ENCODE measurements around the gene KCNJ6.

The KCNJ6 gene

DNA sequence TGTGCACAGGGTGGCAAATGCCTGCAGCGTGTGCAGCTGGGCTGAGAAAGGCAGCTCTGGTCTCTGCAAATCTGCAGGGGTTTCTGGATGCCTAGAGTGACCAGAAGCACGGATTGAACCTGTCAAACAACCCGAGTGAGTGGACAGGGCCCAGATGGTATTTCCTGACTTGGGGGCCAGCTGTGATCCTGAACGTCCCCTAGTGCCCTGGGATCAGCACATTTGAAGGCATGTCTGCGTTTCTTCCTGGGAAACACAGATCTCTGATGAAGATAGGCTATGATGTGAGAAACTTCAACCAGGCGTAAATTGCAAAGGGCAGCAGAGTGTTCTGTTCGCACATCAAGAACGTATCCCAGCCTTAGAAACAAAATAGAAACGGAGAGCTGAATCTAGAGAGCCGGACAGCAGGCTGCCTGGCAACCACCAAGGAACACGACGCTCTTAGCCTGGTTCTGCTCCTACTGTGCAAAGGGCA is 163.1 kb downstream of the KCNJ6 start:
- Histone ChIP-seq H3K27ac (ENCODE audit: low read depth, low read length, poor library complexity, severe bottlenecking) (no peak overlapping the region), H3K27me3 (ENCODE audit: insufficient read depth, low read length) (no peaks in the 10 kb centered on the region), H3K79me2 (ENCODE audit: insufficient read depth, low read length) (no peaks in the 10 kb centered on the region), H3F3A (ENCODE audit: insufficient read depth, low read length) (no peaks in the 10 kb centered on the region), H3K4me2 (ENCODE audit: low read length) (no peak overlapping the region), H2AFZ (ENCODE audit: low read length) (no peak overlapping the region), H3K9me2 (ENCODE audit: low read depth, low read length) (no peaks in the 10 kb centered on the region), H3K36me3 (ENCODE audit: insufficient read depth, low read length) (no peaks in the 10 kb centered on the region), H3K4me1 (ENCODE audit: insufficient read depth, low read length, severe bottlenecking) (no peaks in the 10 kb centered on the region), H4K20me1 (ENCODE audit: insufficient read depth, low read length) (no peaks in the 10 kb centered on the region), H3K9ac (ENCODE audit: low read length) (no peak overlapping the region), H3K4me3 (ENCODE audit: low read depth, low read length, poor library complexity, severe bottlenecking) (no peak overlapping the region), H3K9me3 (ENCODE audit: low read length) (no peaks in the 10 kb centered on the region)
- TF ChIP-seq, protein P1, sequence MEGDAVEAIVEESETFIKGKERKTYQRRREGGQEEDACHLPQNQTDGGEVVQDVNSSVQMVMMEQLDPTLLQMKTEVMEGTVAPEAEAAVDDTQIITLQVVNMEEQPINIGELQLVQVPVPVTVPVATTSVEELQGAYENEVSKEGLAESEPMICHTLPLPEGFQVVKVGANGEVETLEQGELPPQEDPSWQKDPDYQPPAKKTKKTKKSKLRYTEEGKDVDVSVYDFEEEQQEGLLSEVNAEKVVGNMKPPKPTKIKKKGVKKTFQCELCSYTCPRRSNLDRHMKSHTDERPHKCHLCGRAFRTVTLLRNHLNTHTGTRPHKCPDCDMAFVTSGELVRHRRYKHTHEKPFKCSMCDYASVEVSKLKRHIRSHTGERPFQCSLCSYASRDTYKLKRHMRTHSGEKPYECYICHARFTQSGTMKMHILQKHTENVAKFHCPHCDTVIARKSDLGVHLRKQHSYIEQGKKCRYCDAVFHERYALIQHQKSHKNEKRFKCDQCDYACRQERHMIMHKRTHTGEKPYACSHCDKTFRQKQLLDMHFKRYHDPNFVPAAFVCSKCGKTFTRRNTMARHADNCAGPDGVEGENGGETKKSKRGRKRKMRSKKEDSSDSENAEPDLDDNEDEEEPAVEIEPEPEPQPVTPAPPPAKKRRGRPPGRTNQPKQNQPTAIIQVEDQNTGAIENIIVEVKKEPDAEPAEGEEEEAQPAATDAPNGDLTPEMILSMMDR (IDR thresholded peaks at IDR 0.05; ENCODE audit: low read length) = no peak
- TF ChIP-seq EZH2 (IDR thresholded peaks at IDR 0.05; ENCODE audit: borderline replicate concordance, low read length) = no peak

DNA sequence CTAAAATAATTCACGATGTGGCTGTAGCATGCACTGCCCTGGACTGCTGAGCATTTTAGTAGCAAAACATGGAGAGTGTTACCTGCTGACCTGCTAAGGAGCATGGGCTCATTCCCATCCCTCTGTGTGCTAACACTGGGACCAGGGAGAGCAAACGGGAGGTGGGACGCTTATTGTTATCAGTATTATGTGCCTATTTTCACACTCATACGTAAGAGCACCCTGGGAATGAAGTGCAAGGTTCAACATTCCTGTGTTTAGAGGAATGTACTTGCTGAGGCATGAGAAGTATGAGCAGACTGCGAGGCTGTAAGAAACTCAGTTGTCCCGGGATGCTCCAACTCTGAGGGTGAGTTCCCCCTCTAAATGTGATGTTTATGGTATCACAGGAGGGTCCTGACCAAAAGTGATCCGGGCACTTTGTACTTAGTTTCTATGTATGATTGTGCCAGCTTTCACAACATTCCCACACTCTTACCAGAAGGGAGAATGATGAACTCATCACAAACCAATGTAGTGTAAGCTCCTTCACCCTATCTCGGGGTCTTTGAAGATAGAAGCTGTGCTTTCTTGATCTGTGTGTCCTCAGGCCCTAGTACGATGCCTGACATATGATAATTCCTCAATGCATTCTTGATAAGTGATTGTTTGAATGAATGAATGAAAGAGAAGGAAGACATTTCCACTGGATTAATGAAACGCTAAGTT is 164.8 kb downstream of the KCNJ6 start:
- H3K9me2 ChIP-seq (ENCODE audit: low read depth, low read length) = no peaks in the 10 kb centered on the region
- no peaks in the 10 kb centered on the region for H3K4me1 ChIP-seq (ENCODE audit: insufficient read depth, low read length, severe bottlenecking)
- H3K27me3 ChIP-seq (ENCODE audit: insufficient read depth, low read length) = no peaks in the 10 kb centered on the region
- no peak overlapping the region for H3K4me2 ChIP-seq (ENCODE audit: low read length)
- H3K27ac ChIP-seq (ENCODE audit: low read depth, low read length, poor library complexity, severe bottlenecking) = no peak overlapping the region
- H3K9me3 ChIP-seq (ENCODE audit: low read length) = no peaks in the 10 kb centered on the region
- H3K79me2 ChIP-seq (ENCODE audit: insufficient read depth, low read length) = no peaks in the 10 kb centered on the region
- H3K4me3 ChIP-seq (ENCODE audit: low read depth, low read length, poor library complexity, severe bottlenecking) = no peak overlapping the region
- H2AFZ ChIP-seq (ENCODE audit: low read length) = no peak overlapping the region
- no peaks in the 10 kb centered on the region for H3F3A ChIP-seq (ENCODE audit: insufficient read depth, low read length)
- TF ChIP-seq, protein P1 (IDR thresholded peaks at IDR 0.05; ENCODE audit: low read length) = no peak
- TF ChIP-seq EZH2 (IDR thresholded peaks at IDR 0.05; ENCODE audit: borderline replicate concordance, low read length) = no peak
- H3K9ac ChIP-seq (ENCODE audit: low read length) = no peak overlapping the region
- no peaks in the 10 kb centered on the region for H4K20me1 ChIP-seq (ENCODE audit: insufficient read depth, low read length)
- H3K36me3 ChIP-seq (ENCODE audit: insufficient read depth, low read length) = no peaks in the 10 kb centered on the region

DNA sequence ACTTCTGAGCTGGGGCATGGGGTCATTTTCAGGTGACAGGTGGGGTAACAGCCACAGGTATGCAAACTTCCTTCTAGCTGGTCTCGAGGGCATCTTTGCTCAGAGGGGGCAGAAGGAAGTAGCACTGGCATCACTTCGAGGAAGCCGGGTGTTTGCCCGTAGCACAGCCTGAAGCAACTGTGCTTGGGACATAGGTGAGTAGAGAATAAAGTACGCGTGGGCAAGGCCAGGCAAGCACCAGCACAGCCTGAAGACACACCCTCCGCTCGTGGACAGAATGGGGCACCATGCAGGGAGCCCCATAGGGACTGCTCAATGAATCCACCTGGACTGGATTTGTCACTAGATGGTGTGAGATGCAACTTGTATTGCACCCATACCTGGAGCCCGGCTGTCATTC is 167.1 kb downstream of the KCNJ6 start:
- no peaks in the 10 kb centered on the region for H3K9me3 ChIP-seq (ENCODE audit: low read length)
- H3K27me3 ChIP-seq (ENCODE audit: insufficient read depth, low read length) = no peaks in the 10 kb centered on the region
- H3K27ac ChIP-seq (ENCODE audit: low read depth, low read length, poor library complexity, severe bottlenecking) = no peak overlapping the region
- no peaks in the 10 kb centered on the region for H4K20me1 ChIP-seq (ENCODE audit: insufficient read depth, low read length)
- no peaks in the 10 kb centered on the region for H3K79me2 ChIP-seq (ENCODE audit: insufficient read depth, low read length)
- no peak overlapping the region for H3K4me2 ChIP-seq (ENCODE audit: low read length)
- no peaks in the 10 kb centered on the region for H3K36me3 ChIP-seq (ENCODE audit: insufficient read depth, low read length)
- H3K4me1 ChIP-seq (ENCODE audit: insufficient read depth, low read length, severe bottlenecking) = no peaks in the 10 kb centered on the region
- H3F3A ChIP-seq (ENCODE audit: insufficient read depth, low read length) = no peaks in the 10 kb centered on the region
- TF ChIP-seq, protein P1 (IDR thresholded peaks at IDR 0.05; ENCODE audit: low read length) = no peak
- TF ChIP-seq EZH2 (IDR thresholded peaks at IDR 0.05; ENCODE audit: borderline replicate concordance, low read length) = no peak
- no peak overlapping the region for H3K9ac ChIP-seq (ENCODE audit: low read length)
- no peaks in the 10 kb centered on the region for H3K9me2 ChIP-seq (ENCODE audit: low read depth, low read length)
- H2AFZ ChIP-seq (ENCODE audit: low read length) = no peak overlapping the region
- H3K4me3 ChIP-seq (ENCODE audit: low read depth, low read length, poor library complexity, severe bottlenecking) = no peak overlapping the region
